ENCODE data around the gene ABL2.

- TF ChIP-seq CTCF (IDR thresholded peaks at IDR 0.05; ENCODE audit: extremely low read depth in 1 of 2, insufficient read depth in 1 of 2, low read depth in 1 of 2, low read length in 2 of 2) (no peak), POLR2AphosphoS5 (IDR thresholded peaks at IDR 0.05; ENCODE audit: insufficient read depth, low read depth, low read length) (no peak), POLR2A (IDR thresholded peaks at IDR 0.05; ENCODE audit: low read depth, low read length) (no peak), MAX (IDR thresholded peaks at IDR 0.05; ENCODE audit: insufficient read depth, insufficient read length) (no peak), EZH2 (IDR thresholded peaks at IDR 0.05; ENCODE audit: borderline replicate concordance, low read depth, low read length, severe bottlenecking) (no peak), MYC (IDR thresholded peaks at IDR 0.05; ENCODE audit: low read depth, low read length) (no peak), FOS (IDR thresholded peaks at IDR 0.05; ENCODE audit: borderline replicate concordance, insufficient read depth, low read length) (no peak), GATA2 (IDR thresholded peaks at IDR 0.05; ENCODE audit: insufficient read depth, insufficient read length, low read depth, low read length) (no peak), JUN (IDR thresholded peaks at IDR 0.05; ENCODE audit: borderline replicate concordance, insufficient read depth, insufficient read length, low read depth) (no peak)
These were observed 27.3 kb downstream of the ABL2 start for GRCh38 chr1:179202161-179202560.

Measured in endothelial cell of umbilical vein (primary cell).